Activated CD4-positive, CD25-positive, alpha-beta regulatory T cell (primary cell): Measurements from ENCODE around the gene FNDC3A.
"Not testable (repeated sequence)": the region's sequence is repeated elsewhere in the genome, so short reads cannot be mapped to it uniquely, and the experiment has no call there.

ENCODE experiments used
- DNase-seq, 4 experiments: peaks; one replicate each; lab custom pipeline; 2025; lab: John Stamatoyannopoulos, UW

Gene FNDC3A

GRCh38 chr13:48977286-48977625 is 1.5 kb downstream of the FNDC3A start:
- no peak for DNase-seq

GRCh38 chr13:48977973-48978372 is 2.3 kb downstream of the FNDC3A start:
- DNase-seq: no peak

GRCh38 chr13:48978942-48979601 is 3.4 kb downstream of the FNDC3A start:
- DNase-seq: no peak

GRCh38 chr13:48979892-48980291 is 4.2 kb downstream of the FNDC3A start:
- no peak for DNase-seq

- DNase-seq: no peak
These were observed 7.6 kb downstream of the FNDC3A start for GRCh38 chr13:48983331-48983730.

GRCh38 chr13:48985756-48986155 is 10.0 kb downstream of the FNDC3A start:
- DNase-seq: no peak

GRCh38 chr13:48990900-48991299 is 15.2 kb downstream of the FNDC3A start:
- DNase-seq: no peak

GRCh38 chr13:48993150-48993549 is 17.4 kb downstream of the FNDC3A start:
- no peak for DNase-seq

- no peak for DNase-seq
These were observed 19.0 kb downstream of the FNDC3A start for GRCh38 chr13:48994706-48995105.

GRCh38 chr13:48998641-48999292 is 23.1 kb downstream of the FNDC3A start:
- DNase-seq: no peak

GRCh38 chr13:49000247-49000646 is 24.5 kb downstream of the FNDC3A start:
- no peak for DNase-seq

- DNase-seq: not testable (repeated sequence)
These were observed 43.4 kb downstream of the FNDC3A start for GRCh38 chr13:49018986-49019635.

- DNase-seq: no peak
These were observed 44.6 kb downstream of the FNDC3A start for GRCh38 chr13:49020328-49020727.

GRCh38 chr13:49020940-49021553 is 45.3 kb downstream of the FNDC3A start:
- DNase-seq: no peak

- no peak for DNase-seq
These were observed 46.2 kb downstream of the FNDC3A start for GRCh38 chr13:49021953-49022352.

- no peak for DNase-seq
These were observed 46.9 kb downstream of the FNDC3A start for GRCh38 chr13:49022472-49023144.

GRCh38 chr13:49023431-49023830 is 47.7 kb downstream of the FNDC3A start:
- no peak for DNase-seq

- no peak for DNase-seq
These were observed 51.1 kb downstream of the FNDC3A start for GRCh38 chr13:49026851-49027250.

- no peak for DNase-seq
These were observed 53.9 kb downstream of the FNDC3A start for GRCh38 chr13:49029570-49029969.

GRCh38 chr13:49030213-49030612 is 54.5 kb downstream of the FNDC3A start:
- DNase-seq: no peak

GRCh38 chr13:49040872-49041271 is 65.2 kb downstream of the FNDC3A start:
- DNase-seq: no peak

GRCh38 chr13:49042476-49042875 is 66.8 kb downstream of the FNDC3A start:
- DNase-seq: no peak
